Measurements from ENCODE around the gene CCDC85B. TPM values are rescaled to one million over a fixed set of nuclear protein-coding genes. Genes with fewer than 3 reads are reported as not detected.

CCDC85B gene
- polyA plus RNA-seq, 1 of the 3 experiments (the other 2 are of a cell fraction), result 52.8 TPM

DNA sequence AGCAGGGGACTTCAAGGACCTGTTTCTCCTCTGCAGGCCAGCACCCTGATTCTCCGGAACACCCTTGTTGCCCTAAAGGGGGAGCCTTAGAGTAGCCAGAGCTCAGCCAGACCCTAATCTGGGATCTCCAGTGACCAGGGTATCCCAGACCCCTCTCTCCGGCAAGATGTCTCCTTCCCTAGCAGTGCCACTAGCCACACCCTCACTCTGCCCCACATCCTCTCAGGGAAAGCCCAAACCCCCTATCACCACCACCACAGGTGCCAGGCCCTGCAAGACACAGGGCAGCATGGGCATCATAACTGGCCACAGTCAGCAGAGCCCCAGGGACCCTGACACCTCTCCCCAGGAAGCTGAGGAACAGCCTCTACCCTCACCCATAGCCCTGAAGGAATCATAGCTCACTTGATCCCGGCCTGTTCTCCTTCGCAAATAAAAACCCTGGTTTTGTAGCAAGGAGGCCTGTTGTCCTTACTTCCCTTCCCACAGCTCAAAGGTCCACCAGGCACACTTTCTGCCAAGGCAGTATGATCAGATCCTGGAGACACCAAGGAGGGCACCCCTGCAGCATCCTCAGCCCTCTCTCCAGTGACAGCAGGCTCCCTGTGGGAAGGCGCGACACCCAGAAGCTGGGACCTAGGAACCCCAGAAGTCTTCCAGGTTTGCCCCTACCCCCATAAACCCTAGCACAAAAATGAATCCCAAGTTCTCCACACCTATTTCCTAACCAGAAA, 37.1 kb upstream of the CCDC85B start:
- WGBS (ENCODE audit: low lambda C conversion rate), result 97% methylated on average over 6 of the region's 6 CpGs

DNA sequence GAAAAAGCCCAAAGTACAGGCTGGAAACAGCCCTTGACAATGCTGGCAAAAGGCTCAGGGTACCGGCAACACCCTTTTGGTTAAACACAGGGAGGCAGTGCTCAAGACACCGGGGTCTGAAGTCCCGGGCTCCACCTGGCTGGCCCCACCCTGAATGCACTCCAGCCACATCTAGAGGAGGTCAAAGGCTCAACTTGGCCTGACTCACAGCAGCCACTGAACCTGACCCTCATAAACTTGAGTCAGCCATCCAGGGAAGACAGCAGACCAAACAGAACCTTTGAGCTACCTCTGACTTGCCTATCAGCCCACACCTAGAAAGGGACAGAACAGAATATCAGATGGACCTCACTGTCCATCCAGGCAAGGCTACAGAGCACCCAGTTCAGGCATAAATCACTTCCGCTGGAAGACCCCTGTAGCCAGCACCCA, 36.3 kb upstream of the CCDC85B start:
- peak; percentile 10 for DNase-seq
- Histone ChIP-seq H3K4me3 (ENCODE audit: low read depth in 2 of 2, low read length in 1 of 2) (no peak overlapping the region), H3K9me2 (no peaks in the 10 kb centered on the region), H3K4me2 (no peak overlapping the region; the same call in 1 of the 2 replicates), H4K20me1 (ENCODE audit: insufficient read depth) (peaks cover 56% of the 10 kb centered on the region), H3K27ac (ENCODE audit: low read depth in 2 of 2, low read length in 1 of 2) (no peak overlapping the region), H3K79me2 (ENCODE audit: insufficient read depth) (peaks cover 45% of the 10 kb centered on the region), H3K27me3 (ENCODE audit: insufficient read depth) (no peaks in the 10 kb centered on the region), H3F3A (replicated peaks; ENCODE audit: insufficient read depth) (peaks cover 72% of the 10 kb centered on the region), H3K9ac (no peak overlapping the region), H3K4me1 (ENCODE audit: control insufficient read depth in 1 of 2, insufficient read depth in 2 of 2, low read depth in 1 of 2, low read length in 1 of 2) (peaks cover 0 to 20% of the 10 kb centered on the region in 2 experiments; a peak in 2 of 4 replicates), H2AFZ (ENCODE audit: low read depth) (no peak overlapping the region), H3K36me3 (replicated peaks in 1 of 2; ENCODE audit: control insufficient read depth in 1 of 2, insufficient read depth in 2 of 2, low read length in 1 of 2) (peaks cover 44 to 55% of the 10 kb centered on the region in 2 experiments), H3K9me3 (no peaks in the 10 kb centered on the region)
- CTCF ChIA-PET, result interaction anchor here (0.6 to 3.0 kb wide), 4 partner anchors 30 to 685 kb away, joined by 3 to 12 read pairs (median 5); partner anchors contain the start of genes FIBP and KAT5
- 95% methylated on average over 4 of the region's 4 CpGs for WGBS (ENCODE audit: low lambda C conversion rate)
- POLR2A ChIA-PET, result interaction anchor here (1.0 kb wide), 1 partner anchor 11 kb away, joined by 3 read pairs; no protein-coding TSS in a partner anchor
- TF ChIP-seq EZH2phosphoT487 (IDR thresholded peaks at IDR 0.05; ENCODE audit: borderline replicate concordance, low read depth) (no peak), TEAD4 (IDR thresholded peaks at IDR 0.05; ENCODE audit: borderline replicate concordance, insufficient read depth) (no peak), NFIC (IDR thresholded peaks at IDR 0.05; ENCODE audit: borderline replicate concordance) (no peak), CHD2 (IDR thresholded peaks at IDR 0.05; ENCODE audit: low read length, partially characterized antibody) (no peak), NRF1 (IDR thresholded peaks at IDR 0.05; ENCODE audit: low read depth, low read length) (no peak), RCOR1 (IDR thresholded peaks at IDR 0.05; ENCODE audit: low read length) (no peak), SIN3A (IDR thresholded peaks at IDR 0.05; ENCODE audit: borderline replicate concordance, low read depth, low read length) (no peak), SMC3 (IDR thresholded peaks at IDR 0.05; ENCODE audit: low read depth, low read length) (no peak)
- TF ChIP-seq, protein P1, sequence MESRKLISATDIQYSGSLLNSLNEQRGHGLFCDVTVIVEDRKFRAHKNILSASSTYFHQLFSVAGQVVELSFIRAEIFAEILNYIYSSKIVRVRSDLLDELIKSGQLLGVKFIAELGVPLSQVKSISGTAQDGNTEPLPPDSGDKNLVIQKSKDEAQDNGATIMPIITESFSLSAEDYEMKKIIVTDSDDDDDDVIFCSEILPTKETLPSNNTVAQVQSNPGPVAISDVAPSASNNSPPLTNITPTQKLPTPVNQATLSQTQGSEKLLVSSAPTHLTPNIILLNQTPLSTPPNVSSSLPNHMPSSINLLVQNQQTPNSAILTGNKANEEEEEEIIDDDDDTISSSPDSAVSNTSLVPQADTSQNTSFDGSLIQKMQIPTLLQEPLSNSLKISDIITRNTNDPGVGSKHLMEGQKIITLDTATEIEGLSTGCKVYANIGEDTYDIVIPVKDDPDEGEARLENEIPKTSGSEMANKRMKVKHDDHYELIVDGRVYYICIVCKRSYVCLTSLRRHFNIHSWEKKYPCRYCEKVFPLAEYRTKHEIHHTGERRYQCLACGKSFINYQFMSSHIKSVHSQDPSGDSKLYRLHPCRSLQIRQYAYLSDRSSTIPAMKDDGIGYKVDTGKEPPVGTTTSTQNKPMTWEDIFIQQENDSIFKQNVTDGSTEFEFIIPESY (IDR thresholded peaks at IDR 0.05; ENCODE audit: borderline replicate concordance, low read depth), result no peak
- TF ChIP-seq, protein P2, sequence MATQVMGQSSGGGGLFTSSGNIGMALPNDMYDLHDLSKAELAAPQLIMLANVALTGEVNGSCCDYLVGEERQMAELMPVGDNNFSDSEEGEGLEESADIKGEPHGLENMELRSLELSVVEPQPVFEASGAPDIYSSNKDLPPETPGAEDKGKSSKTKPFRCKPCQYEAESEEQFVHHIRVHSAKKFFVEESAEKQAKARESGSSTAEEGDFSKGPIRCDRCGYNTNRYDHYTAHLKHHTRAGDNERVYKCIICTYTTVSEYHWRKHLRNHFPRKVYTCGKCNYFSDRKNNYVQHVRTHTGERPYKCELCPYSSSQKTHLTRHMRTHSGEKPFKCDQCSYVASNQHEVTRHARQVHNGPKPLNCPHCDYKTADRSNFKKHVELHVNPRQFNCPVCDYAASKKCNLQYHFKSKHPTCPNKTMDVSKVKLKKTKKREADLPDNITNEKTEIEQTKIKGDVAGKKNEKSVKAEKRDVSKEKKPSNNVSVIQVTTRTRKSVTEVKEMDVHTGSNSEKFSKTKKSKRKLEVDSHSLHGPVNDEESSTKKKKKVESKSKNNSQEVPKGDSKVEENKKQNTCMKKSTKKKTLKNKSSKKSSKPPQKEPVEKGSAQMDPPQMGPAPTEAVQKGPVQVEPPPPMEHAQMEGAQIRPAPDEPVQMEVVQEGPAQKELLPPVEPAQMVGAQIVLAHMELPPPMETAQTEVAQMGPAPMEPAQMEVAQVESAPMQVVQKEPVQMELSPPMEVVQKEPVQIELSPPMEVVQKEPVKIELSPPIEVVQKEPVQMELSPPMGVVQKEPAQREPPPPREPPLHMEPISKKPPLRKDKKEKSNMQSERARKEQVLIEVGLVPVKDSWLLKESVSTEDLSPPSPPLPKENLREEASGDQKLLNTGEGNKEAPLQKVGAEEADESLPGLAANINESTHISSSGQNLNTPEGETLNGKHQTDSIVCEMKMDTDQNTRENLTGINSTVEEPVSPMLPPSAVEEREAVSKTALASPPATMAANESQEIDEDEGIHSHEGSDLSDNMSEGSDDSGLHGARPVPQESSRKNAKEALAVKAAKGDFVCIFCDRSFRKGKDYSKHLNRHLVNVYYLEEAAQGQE (IDR thresholded peaks at IDR 0.05; ENCODE audit: low read depth, low read length), result no peak
- TF ChIP-seq, protein P3, sequence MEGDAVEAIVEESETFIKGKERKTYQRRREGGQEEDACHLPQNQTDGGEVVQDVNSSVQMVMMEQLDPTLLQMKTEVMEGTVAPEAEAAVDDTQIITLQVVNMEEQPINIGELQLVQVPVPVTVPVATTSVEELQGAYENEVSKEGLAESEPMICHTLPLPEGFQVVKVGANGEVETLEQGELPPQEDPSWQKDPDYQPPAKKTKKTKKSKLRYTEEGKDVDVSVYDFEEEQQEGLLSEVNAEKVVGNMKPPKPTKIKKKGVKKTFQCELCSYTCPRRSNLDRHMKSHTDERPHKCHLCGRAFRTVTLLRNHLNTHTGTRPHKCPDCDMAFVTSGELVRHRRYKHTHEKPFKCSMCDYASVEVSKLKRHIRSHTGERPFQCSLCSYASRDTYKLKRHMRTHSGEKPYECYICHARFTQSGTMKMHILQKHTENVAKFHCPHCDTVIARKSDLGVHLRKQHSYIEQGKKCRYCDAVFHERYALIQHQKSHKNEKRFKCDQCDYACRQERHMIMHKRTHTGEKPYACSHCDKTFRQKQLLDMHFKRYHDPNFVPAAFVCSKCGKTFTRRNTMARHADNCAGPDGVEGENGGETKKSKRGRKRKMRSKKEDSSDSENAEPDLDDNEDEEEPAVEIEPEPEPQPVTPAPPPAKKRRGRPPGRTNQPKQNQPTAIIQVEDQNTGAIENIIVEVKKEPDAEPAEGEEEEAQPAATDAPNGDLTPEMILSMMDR (IDR thresholded peaks at IDR 0.05), result no peak

More for the DNA sequence above, 37.1 kb upstream of the CCDC85B start:
- Histone ChIP-seq H3K4me2 (no peak overlapping the region; the same call in 1 of the 2 replicates), H3K27ac (ENCODE audit: low read depth in 2 of 2, low read length in 1 of 2) (no peak overlapping the region; a peak in 1 of 4 replicates), H2AFZ (ENCODE audit: low read depth) (no peak overlapping the region), H3K27me3 (ENCODE audit: insufficient read depth) (no peaks in the 10 kb centered on the region), H3K9me2 (no peaks in the 10 kb centered on the region), H4K20me1 (ENCODE audit: insufficient read depth) (peaks cover 56% of the 10 kb centered on the region), H3K9me3 (no peaks in the 10 kb centered on the region), H3K4me1 (ENCODE audit: control insufficient read depth in 1 of 2, insufficient read depth in 2 of 2, low read depth in 1 of 2, low read length in 1 of 2) (peaks cover 0 to 20% of the 10 kb centered on the region in 2 experiments; a peak in 2 of 4 replicates), H3K79me2 (ENCODE audit: insufficient read depth) (peaks cover 45% of the 10 kb centered on the region), H3F3A (replicated peaks; ENCODE audit: insufficient read depth) (peaks cover 67% of the 10 kb centered on the region), H3K36me3 (replicated peaks in 1 of 2; ENCODE audit: control insufficient read depth in 1 of 2, insufficient read depth in 2 of 2, low read length in 1 of 2) (peaks cover 44 to 55% of the 10 kb centered on the region in 2 experiments), H3K4me3 (ENCODE audit: low read depth in 2 of 2, low read length in 1 of 2) (no peak overlapping the region), H3K9ac (no peak overlapping the region)
- TF ChIP-seq FOSL2 (IDR thresholded peaks at IDR 0.05; ENCODE audit: borderline replicate concordance, low read depth) (no peak), GATA2 (CRISPR knock-in tag; IDR thresholded peaks at IDR 0.05) (no peak)
- TF ChIP-seq, protein P3 (IDR thresholded peaks at IDR 0.05), result peak; percentile 9; the same call in 1 of the 2 replicates
- DNase-seq, result peak; percentile 45
- ChIA-PET POLR2A (interaction anchor here (0.7 to 2.1 kb wide), 8 partner anchors 10 to 163 kb away, joined by 3 to 14 read pairs (median 3); partner anchors contain the start of genes CCDC85B and SNX32), CTCF (interaction anchor here (0.7 to 5.3 kb wide), 8 partner anchors 7 to 142 kb away, joined by 3 to 30 read pairs (median 6); partner anchors contain the start of genes FIBP, KAT5 and MUS81)

All from SK-N-SH (cell line).